Measurements from ENCODE around the gene FARP1.

FARP1 gene

DNA sequence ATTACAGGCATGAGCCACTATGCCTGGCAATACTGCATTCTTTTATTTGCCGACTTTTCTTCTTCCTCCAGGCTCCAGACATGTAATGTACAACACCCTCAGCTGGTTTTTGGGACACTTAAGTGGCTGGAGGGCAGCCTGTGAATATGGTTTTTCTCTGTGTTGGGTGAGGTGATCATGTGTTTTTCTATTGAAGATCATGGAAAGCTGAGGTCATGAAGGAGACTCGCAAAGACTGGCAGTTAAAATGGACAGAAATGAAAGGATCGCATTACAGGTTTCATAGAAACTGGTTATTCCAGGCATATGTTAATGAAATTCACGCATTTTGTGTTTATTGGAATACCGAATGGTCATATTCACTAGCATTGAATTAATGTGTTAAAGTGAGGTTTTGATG, 119.4 kb downstream of the FARP1 start:
- H3K9ac ChIP-seq = no peak overlapping the region

DNA sequence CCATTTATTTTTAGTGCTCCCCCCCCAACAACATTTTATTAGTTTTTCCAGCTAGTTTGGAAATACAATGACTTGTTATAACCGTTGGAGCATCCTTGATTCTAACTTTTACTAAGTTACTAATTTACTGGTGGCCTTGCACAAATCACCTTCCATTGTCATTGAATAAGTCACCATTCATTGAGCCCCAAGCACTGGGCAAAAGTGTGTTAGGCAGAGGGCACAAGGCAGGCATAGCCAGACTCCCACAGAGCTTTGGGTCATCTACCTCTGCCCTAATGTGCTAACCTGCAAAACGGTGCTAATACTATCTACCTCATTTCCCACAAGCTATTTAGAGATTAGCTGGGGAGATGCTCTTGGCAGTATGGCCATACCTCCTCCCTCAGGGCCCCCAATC, 120.9 kb downstream of the FARP1 start:
- no peak overlapping the region for H2AFZ ChIP-seq (ENCODE audit: low read depth)
- TF ChIP-seq, protein P1, sequence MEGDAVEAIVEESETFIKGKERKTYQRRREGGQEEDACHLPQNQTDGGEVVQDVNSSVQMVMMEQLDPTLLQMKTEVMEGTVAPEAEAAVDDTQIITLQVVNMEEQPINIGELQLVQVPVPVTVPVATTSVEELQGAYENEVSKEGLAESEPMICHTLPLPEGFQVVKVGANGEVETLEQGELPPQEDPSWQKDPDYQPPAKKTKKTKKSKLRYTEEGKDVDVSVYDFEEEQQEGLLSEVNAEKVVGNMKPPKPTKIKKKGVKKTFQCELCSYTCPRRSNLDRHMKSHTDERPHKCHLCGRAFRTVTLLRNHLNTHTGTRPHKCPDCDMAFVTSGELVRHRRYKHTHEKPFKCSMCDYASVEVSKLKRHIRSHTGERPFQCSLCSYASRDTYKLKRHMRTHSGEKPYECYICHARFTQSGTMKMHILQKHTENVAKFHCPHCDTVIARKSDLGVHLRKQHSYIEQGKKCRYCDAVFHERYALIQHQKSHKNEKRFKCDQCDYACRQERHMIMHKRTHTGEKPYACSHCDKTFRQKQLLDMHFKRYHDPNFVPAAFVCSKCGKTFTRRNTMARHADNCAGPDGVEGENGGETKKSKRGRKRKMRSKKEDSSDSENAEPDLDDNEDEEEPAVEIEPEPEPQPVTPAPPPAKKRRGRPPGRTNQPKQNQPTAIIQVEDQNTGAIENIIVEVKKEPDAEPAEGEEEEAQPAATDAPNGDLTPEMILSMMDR (conservative IDR thresholded peaks at IDR 0.05; ENCODE audit: low read depth, low read length) = no peak
- no peaks in the 10 kb centered on the region for H3K79me2 ChIP-seq (ENCODE audit: insufficient read depth, low read depth)

More for the DNA sequence above, 119.4 kb downstream of the FARP1 start:
- H3K27ac ChIP-seq = no peak overlapping the region
- H3K4me1 ChIP-seq (ENCODE audit: low read depth, poor library complexity, severe bottlenecking) = peaks cover 7% of the 10 kb centered on the region
- H4K20me1 ChIP-seq (ENCODE audit: insufficient read depth) = no peaks in the 10 kb centered on the region
- H3K36me3 ChIP-seq (ENCODE audit: insufficient read depth) = no peaks in the 10 kb centered on the region
- no peak overlapping the region for H2AFZ ChIP-seq (ENCODE audit: low read depth)
- H3K79me2 ChIP-seq (ENCODE audit: insufficient read depth, low read depth) = no peaks in the 10 kb centered on the region
- TF ChIP-seq, protein P1 (conservative IDR thresholded peaks at IDR 0.05; ENCODE audit: low read depth, low read length) = no peak
- no peaks in the 10 kb centered on the region for H3K27me3 ChIP-seq (ENCODE audit: insufficient read depth, low read depth)
- no peak overlapping the region for H3K4me3 ChIP-seq (IDR thresholded peaks at IDR 0.05; ENCODE audit: insufficient read depth, low read depth, low read length)
- H3K4me2 ChIP-seq = no peak overlapping the region

DNA sequence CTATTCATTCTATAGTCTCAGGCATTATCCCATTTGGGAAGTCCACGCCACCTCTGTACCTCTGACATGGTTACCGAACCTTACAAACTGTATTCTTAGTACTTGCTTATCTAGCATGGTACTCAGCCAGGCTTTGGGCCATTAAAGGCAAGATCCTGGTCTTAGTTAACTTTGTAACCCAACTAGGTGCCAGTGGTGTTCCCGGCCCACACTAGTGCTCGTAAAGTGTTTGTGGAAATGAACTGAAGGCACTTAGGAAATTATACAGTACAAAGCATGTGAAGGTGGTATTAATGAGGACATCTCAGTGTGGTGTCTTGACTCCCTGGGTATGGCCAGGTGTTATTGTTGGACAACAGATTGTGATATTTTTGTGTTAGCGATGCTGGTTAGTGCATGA, 122.0 kb downstream of the FARP1 start:
- Histone ChIP-seq H3K27me3 (ENCODE audit: insufficient read depth, low read depth) (no peaks in the 10 kb centered on the region), H3K4me1 (ENCODE audit: low read depth, poor library complexity, severe bottlenecking) (peaks cover 7% of the 10 kb centered on the region), H2AFZ (ENCODE audit: low read depth) (no peak overlapping the region), H4K20me1 (ENCODE audit: insufficient read depth) (no peaks in the 10 kb centered on the region), H3K4me3 (IDR thresholded peaks at IDR 0.05; ENCODE audit: insufficient read depth, low read depth, low read length) (no peak overlapping the region), H3K36me3 (ENCODE audit: insufficient read depth) (no peaks in the 10 kb centered on the region), H3K9ac (no peak overlapping the region), H3K79me2 (ENCODE audit: insufficient read depth, low read depth) (no peaks in the 10 kb centered on the region), H3K27ac (no peak overlapping the region), H3K4me2 (no peak overlapping the region)
- TF ChIP-seq, protein P1 (conservative IDR thresholded peaks at IDR 0.05; ENCODE audit: low read depth, low read length) = no peak

More for the DNA sequence above, 120.9 kb downstream of the FARP1 start:
- Histone ChIP-seq H3K4me2 (no peak overlapping the region), H3K36me3 (ENCODE audit: insufficient read depth) (no peaks in the 10 kb centered on the region), H3K27ac (no peak overlapping the region), H3K4me1 (ENCODE audit: low read depth, poor library complexity, severe bottlenecking) (peaks cover 7% of the 10 kb centered on the region), H4K20me1 (ENCODE audit: insufficient read depth) (no peaks in the 10 kb centered on the region), H3K4me3 (IDR thresholded peaks at IDR 0.05; ENCODE audit: insufficient read depth, low read depth, low read length) (no peak overlapping the region), H3K9ac (no peak overlapping the region), H3K27me3 (ENCODE audit: insufficient read depth, low read depth) (no peaks in the 10 kb centered on the region)

DNA sequence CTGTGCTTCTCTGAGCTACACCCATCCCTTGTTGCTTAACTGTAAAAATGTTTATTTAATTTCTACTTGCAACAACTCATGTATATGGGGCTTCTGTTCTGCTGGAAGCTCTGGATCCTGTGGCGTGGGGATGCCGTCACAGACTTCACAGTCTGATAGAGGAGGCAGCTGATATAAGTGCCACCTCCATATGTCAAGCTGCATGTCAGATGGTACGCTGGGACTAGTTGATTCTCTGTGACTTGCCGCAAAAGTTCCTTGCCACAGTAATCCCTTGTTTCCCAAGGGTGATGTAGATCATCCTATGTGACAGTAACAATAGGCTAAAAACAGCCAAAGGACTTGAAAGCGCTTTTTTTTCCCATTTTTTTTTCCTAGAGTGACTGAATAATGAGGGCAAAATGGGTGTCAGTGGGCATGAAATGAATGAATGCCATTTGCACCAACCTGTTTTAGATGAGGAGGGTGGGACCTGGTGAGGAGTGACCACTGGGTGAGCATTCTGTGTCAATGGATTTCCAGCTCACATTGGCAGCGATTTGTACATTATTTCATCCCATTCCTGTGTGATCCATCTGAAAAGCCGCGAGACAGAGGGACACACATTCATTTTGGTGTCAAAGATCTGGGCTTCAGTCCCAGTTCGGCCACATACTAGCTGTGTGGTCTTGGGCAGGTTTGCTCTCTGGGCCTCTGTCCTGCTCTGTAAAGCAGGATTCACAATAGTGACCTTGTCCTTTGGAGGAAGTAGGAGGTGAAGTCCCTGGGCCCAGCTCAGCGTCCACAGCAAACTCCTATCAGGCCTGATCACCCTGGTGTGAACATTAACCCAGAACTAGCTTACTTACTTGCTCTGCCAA, 123.0 kb downstream of the FARP1 start:
- no peaks in the 10 kb centered on the region for H3K27me3 ChIP-seq (ENCODE audit: insufficient read depth, low read depth)

More for the DNA sequence above, 123.0 kb downstream of the FARP1 start:
- H2AFZ ChIP-seq (ENCODE audit: low read depth) = no peak overlapping the region
- H3K36me3 ChIP-seq (ENCODE audit: insufficient read depth) = no peaks in the 10 kb centered on the region
- TF ChIP-seq, protein P1 (conservative IDR thresholded peaks at IDR 0.05; ENCODE audit: low read depth, low read length) = no peak
- H3K27ac ChIP-seq = no peak overlapping the region
- no peak overlapping the region for H3K9ac ChIP-seq
- no peaks in the 10 kb centered on the region for H3K79me2 ChIP-seq (ENCODE audit: insufficient read depth, low read depth)
- peaks cover 7% of the 10 kb centered on the region for H3K4me1 ChIP-seq (ENCODE audit: low read depth, poor library complexity, severe bottlenecking)
- no peak overlapping the region for H3K4me2 ChIP-seq
- no peaks in the 10 kb centered on the region for H4K20me1 ChIP-seq (ENCODE audit: insufficient read depth)
- no peak overlapping the region for H3K4me3 ChIP-seq (IDR thresholded peaks at IDR 0.05; ENCODE audit: insufficient read depth, low read depth, low read length)
